Measurements from ENCODE around the gene ADGRE1.

The ADGRE1 gene

DNA sequence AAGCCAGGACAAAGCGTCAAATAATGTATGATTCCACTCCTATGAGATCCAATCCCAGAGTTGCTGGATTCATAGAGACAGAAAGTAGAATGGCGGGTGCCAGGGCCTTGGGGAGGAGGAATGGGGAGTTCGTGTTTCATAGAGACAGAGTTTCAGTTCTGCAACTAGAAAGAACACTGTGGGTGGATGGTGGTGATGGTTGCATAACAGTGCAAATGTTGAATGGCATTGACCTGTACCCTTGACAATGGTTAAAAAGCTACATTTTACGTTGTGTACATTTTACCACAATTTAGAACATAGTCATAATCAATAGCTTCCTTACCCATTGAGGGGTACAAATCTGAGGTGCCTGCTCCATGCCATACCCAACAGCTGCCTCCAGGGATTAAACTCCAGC is 100.5 kb downstream of the ADGRE1 start:
- DNase-seq (ENCODE audit: low read depth): no peak
- H3K4me3 ChIP-seq (replicated peaks; ENCODE audit: low read depth, low read length): no peak overlapping the region
- TF ChIP-seq, protein P1, sequence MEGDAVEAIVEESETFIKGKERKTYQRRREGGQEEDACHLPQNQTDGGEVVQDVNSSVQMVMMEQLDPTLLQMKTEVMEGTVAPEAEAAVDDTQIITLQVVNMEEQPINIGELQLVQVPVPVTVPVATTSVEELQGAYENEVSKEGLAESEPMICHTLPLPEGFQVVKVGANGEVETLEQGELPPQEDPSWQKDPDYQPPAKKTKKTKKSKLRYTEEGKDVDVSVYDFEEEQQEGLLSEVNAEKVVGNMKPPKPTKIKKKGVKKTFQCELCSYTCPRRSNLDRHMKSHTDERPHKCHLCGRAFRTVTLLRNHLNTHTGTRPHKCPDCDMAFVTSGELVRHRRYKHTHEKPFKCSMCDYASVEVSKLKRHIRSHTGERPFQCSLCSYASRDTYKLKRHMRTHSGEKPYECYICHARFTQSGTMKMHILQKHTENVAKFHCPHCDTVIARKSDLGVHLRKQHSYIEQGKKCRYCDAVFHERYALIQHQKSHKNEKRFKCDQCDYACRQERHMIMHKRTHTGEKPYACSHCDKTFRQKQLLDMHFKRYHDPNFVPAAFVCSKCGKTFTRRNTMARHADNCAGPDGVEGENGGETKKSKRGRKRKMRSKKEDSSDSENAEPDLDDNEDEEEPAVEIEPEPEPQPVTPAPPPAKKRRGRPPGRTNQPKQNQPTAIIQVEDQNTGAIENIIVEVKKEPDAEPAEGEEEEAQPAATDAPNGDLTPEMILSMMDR (IDR thresholded peaks at IDR 0.05; ENCODE audit: low read length, missing control alignments): no peak

DNA sequence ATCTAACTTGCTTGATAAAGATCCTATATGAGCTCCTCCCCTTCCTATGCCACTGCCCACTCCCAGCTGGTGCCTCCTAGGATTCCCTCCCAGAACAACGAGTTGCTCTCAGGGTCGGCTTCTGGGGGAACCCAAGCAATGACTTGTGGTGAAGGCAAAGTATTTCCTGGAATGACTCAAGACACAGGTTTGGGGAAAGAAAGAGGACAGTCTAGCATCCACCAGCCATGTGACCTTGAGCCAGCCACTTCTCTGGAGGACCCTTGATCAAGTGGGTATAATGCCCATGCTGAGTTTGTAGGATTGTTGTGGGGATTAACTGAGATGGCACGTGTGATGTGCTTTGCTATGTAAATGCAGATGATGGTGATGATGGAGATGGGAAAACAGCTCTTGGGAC is 100.9 kb downstream of the ADGRE1 start:
- no peak for DNase-seq (ENCODE audit: low read depth)
- no peak overlapping the region for H3K4me3 ChIP-seq (replicated peaks; ENCODE audit: low read depth, low read length)
- TF ChIP-seq, protein P1 (IDR thresholded peaks at IDR 0.05; ENCODE audit: low read length, missing control alignments): no peak
